ENCODE data around the gene NCAM1. TPM values are rescaled to one million over a fixed set of nuclear protein-coding genes. Genes with fewer than 3 reads are reported as not detected.

The NCAM1 gene
- polyA plus RNA-seq, 1 experiment, result 0.27 TPM

DNA sequence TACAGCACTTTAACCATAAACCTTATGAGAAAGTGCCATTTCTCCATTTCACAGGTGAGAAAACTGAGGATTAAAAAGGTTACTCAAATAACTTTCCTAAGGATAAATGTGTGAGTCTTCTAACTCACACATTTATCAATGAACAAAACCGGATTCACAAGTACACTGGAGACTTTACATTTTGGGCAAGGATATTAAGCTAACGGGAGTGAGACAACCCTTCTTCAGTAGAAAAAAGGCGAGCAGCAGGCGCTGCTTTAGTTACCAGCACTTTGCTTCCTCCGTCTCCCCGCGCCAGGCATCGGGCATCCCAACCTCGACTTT lies 352.8 kb downstream of the NCAM1 start:
- ChIA-PET POLR2A (no interaction called here), CTCF (interaction anchor here (1.5 to 3.7 kb wide), 3 partner anchors 10 to 416 kb away, joined by 4 to 20 read pairs (median 7); no protein-coding TSS in a partner anchor)
- H3K4me3 ChIP-seq (ENCODE audit: low read depth, low read length), result peak overlapping the region; percentile 83
- no peak for TF ChIP-seq CTCF (IDR thresholded peaks at IDR 0.05; ENCODE audit: insufficient read depth, low read depth, low read length)
- no peaks in the 10 kb centered on the region for H3K36me3 ChIP-seq (ENCODE audit: control insufficient read depth, insufficient read depth, low read length)
- no peaks in the 10 kb centered on the region for H3K27me3 ChIP-seq (ENCODE audit: control insufficient read depth, insufficient read depth, low read length)
- no peak for DNase-seq (ENCODE audit: low read depth)

DNA sequence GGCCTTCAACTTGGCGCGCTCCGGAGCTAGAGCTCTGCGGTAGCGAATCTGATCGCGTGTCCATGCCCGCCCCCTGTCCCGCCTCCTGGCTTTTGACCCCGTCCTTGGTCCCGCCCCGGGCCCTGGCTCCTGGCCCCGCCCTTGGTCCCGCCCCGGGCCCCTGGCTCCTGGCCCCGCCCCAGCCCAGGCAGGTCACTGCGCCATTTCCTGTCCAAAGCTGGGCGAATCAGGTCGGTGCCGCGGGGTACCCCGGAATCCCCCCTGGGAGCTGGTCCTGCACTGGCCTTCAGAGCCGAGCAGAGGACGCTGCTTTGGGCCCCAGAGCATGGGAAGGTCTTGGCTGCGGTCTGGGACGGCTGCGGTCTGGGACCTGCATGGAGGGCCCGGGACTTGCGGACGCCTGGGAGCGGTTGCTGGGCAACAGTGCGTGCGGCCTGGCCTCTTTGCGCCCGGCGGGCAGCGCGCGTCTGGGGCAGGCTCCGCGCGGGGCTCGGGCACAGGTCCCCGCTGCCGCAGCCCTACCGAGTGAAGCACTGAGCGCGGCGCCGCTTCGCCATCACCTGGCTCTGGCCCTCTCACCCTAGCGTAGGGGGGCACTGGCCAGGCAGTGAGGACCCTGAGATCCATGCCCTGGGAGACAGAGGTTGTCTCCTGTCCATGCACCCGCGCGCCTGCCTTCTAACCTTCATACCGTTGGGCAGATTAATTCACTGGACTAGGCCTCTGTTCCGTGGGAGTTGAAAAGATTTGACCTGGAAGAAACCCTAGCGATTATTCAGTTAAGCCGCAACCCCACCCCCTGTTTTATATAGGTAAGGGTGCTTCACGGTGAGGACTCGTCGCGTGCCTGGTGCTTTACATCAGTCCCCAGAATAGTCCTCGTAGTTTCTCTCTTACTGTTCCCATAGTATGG lies 353.4 kb downstream of the NCAM1 start, which contains the start of gene TTC12:
Gene TTC12, plus strand, starts transcription at position 195 of the 913 bp plus-strand sequence. CDS start 1,675 bp downstream, outside the sequence.
- peak within 1 kb of the TSS; percentile 83 for H3K4me3 ChIP-seq (ENCODE audit: low read depth, low read length)
- no peak for TF ChIP-seq CTCF (IDR thresholded peaks at IDR 0.05; ENCODE audit: insufficient read depth, low read depth, low read length)
- ChIA-PET POLR2A (interaction anchor here (0.6 kb wide), 1 partner anchor 489 kb away, joined by 14 read pairs; no protein-coding TSS in a partner anchor), CTCF (interaction anchor here (0.5 to 3.7 kb wide), 6 partner anchors 10 to 860 kb away, joined by 3 to 20 read pairs (median 4); no protein-coding TSS in a partner anchor)
- no peaks in the 10 kb centered on the region for H3K36me3 ChIP-seq (ENCODE audit: control insufficient read depth, insufficient read depth, low read length)
- H3K27me3 ChIP-seq (ENCODE audit: control insufficient read depth, insufficient read depth, low read length), result no peaks in the 10 kb centered on the region
- DNase-seq (ENCODE audit: low read depth), result peak; percentile 52

DNA sequence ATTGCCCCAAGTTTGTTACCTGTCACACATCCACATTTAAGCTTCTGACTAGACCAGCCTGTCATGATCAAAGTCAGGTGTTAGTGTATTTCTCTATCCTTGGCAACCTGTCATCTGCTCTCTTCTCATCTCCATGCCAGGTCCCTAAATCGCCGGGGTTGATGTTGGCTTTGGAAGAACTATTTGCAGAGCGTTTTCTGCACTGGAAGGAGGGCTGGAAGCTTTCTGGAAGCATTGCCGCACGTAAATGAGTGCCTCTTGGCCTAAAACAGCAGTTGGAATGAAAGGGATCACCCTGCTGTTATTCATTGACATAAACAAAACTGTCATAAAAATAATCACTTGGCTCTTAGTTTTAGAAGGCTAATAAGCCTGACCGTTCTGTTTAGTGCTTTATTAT lies 354.6 kb downstream of the NCAM1 start:
- ChIA-PET POLR2A (no interaction called here), CTCF (interaction anchor here (0.5 to 1.3 kb wide), 3 partner anchors 21 to 490 kb away, joined by 3 to 5 read pairs (median 3); no protein-coding TSS in a partner anchor)
- no peak for TF ChIP-seq CTCF (IDR thresholded peaks at IDR 0.05; ENCODE audit: insufficient read depth, low read depth, low read length)
- Histone ChIP-seq H3K27me3 (ENCODE audit: control insufficient read depth, insufficient read depth, low read length) (no peaks in the 10 kb centered on the region), H3K4me3 (ENCODE audit: low read depth, low read length) (no peak overlapping the region), H3K36me3 (ENCODE audit: control insufficient read depth, insufficient read depth, low read length) (no peaks in the 10 kb centered on the region)
- DNase-seq (ENCODE audit: low read depth), result no peak

DNA sequence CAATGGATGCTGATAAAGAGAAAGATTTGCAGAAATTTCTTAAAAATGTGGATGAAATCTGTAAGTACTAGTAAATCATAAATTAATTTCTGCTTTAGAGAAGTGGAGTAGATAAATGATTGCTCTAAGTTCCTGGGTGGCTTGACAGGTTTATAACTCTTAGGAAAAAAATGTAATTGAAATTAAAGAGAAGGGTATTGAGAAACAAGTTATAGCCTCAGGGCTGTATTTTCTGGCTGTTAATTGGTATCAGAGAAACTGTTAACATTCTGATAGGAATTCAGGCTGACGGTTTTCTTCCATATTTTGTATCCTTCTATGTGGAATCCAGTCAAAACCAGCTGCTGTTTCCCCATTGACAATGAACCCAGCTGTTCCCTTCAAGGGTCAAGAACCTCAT lies 355.0 kb downstream of the NCAM1 start:
- no peak overlapping the region for H3K4me3 ChIP-seq (ENCODE audit: low read depth, low read length)
- CTCF ChIA-PET, result interaction anchor here (1.2 to 1.3 kb wide), 2 partner anchors 20 to 490 kb away, joined by 3 read pairs; no protein-coding TSS in a partner anchor
- H3K27me3 ChIP-seq (ENCODE audit: control insufficient read depth, insufficient read depth, low read length), result no peaks in the 10 kb centered on the region
- no peaks in the 10 kb centered on the region for H3K36me3 ChIP-seq (ENCODE audit: control insufficient read depth, insufficient read depth, low read length)
- POLR2A ChIA-PET, result no interaction called here
- DNase-seq (ENCODE audit: low read depth), result no peak
- no peak for TF ChIP-seq CTCF (IDR thresholded peaks at IDR 0.05; ENCODE audit: insufficient read depth, low read depth, low read length)

DNA sequence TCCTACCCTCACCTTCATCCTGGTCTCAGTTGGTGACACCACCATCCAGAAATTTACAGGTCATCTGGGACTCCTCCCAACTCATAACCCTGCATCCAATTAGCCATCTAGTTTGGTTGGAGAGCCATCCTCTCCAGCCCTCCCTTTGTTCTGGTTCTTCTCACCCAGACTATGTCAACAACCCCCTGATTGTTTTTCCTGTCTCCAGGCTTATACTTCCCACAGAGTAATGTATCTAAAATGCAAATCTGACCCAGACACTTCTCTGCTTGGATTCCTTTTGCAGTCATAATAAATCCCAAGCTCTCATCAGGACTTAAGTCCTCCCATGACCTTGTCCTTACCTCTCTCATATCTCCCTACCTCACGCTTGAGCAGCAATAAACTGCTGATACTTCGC lies 356.1 kb downstream of the NCAM1 start:
- DNase-seq (ENCODE audit: low read depth), result no peak
- no peak overlapping the region for H3K4me3 ChIP-seq (ENCODE audit: low read depth, low read length)
- no peaks in the 10 kb centered on the region for H3K36me3 ChIP-seq (ENCODE audit: control insufficient read depth, insufficient read depth, low read length)
- POLR2A ChIA-PET, result no interaction called here
- no peaks in the 10 kb centered on the region for H3K27me3 ChIP-seq (ENCODE audit: control insufficient read depth, insufficient read depth, low read length)
- CTCF ChIA-PET, result no interaction called here
- no peak for TF ChIP-seq CTCF (IDR thresholded peaks at IDR 0.05; ENCODE audit: insufficient read depth, low read depth, low read length)
